Fibroblast of lung (primary cell): ENCODE data around the gene S1PR2.

Source experiments
- EZH2 ChIP-seq: IDR thresholded peaks from 2 replicates; pipeline ENCODE4 v1.5.1; 2012; ENCODE audit warnings: low read length, control low read depth, mild to moderate bottlenecking; ENCODE audit errors: missing control alignments
- TF ChIP-seq, protein P1 (sequence below), 2 donors: IDR thresholded peaks in 1 of 2; conservative IDR thresholded peaks in 1 of 2; 1 replicate in 1 of 2; 2 replicates in 1 of 2; pipeline ENCODE4 v1.5.1; 2011 to 2012; ENCODE audit warnings: low read length in 2 of 2, control low read depth in 1 of 2, inconsistent platforms in 1 of 2, low read depth in 1 of 2, mild to moderate bottlenecking in 1 of 2

DNA sequence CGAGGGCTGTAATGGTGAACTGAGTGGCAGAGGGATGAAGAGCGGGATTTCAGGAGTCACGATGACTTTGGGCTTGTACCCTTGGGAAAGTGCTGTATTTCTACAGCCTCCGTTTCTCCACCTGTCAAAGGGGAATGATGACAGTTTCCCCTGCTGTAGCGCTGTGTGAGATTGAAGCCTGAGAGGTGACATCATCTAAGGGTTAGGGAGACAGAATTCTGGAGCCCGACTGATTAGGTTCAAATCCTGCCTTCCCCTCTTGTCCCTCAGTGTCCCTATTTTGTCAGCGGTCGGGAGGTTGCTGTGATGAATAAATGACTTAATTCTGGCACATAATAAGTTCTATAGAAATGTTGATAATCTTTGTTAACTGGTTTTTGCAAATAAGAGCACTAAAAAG lies 21.6 kb upstream of the S1PR2 start:
- TF ChIP-seq, protein P1, sequence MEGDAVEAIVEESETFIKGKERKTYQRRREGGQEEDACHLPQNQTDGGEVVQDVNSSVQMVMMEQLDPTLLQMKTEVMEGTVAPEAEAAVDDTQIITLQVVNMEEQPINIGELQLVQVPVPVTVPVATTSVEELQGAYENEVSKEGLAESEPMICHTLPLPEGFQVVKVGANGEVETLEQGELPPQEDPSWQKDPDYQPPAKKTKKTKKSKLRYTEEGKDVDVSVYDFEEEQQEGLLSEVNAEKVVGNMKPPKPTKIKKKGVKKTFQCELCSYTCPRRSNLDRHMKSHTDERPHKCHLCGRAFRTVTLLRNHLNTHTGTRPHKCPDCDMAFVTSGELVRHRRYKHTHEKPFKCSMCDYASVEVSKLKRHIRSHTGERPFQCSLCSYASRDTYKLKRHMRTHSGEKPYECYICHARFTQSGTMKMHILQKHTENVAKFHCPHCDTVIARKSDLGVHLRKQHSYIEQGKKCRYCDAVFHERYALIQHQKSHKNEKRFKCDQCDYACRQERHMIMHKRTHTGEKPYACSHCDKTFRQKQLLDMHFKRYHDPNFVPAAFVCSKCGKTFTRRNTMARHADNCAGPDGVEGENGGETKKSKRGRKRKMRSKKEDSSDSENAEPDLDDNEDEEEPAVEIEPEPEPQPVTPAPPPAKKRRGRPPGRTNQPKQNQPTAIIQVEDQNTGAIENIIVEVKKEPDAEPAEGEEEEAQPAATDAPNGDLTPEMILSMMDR (conservative IDR thresholded peaks at IDR 0.05 in 1 of 2, IDR thresholded peaks at IDR 0.05 in 1 of 2; ENCODE audit: low read depth in 1 of 2, low read length in 2 of 2): no peak
- no peak for TF ChIP-seq EZH2
